HG03439 (cell line): ENCODE results near the gene DGCR6.
"Not testable (repeated sequence)": the region's sequence is repeated elsewhere in the genome, so short reads cannot be mapped to it uniquely, and the experiment has no call there.

Source experiments
- ATAC-seq: cut with Tn5 transposase; IDR thresholded peaks from one replicate; pipeline ENCODE4 v1.9.1; 2021; ENCODE audit warnings: mild to moderate bottlenecking, moderate library complexity; ENCODE audit not compliant: unreplicated experiment

The DGCR6 gene

DNA sequence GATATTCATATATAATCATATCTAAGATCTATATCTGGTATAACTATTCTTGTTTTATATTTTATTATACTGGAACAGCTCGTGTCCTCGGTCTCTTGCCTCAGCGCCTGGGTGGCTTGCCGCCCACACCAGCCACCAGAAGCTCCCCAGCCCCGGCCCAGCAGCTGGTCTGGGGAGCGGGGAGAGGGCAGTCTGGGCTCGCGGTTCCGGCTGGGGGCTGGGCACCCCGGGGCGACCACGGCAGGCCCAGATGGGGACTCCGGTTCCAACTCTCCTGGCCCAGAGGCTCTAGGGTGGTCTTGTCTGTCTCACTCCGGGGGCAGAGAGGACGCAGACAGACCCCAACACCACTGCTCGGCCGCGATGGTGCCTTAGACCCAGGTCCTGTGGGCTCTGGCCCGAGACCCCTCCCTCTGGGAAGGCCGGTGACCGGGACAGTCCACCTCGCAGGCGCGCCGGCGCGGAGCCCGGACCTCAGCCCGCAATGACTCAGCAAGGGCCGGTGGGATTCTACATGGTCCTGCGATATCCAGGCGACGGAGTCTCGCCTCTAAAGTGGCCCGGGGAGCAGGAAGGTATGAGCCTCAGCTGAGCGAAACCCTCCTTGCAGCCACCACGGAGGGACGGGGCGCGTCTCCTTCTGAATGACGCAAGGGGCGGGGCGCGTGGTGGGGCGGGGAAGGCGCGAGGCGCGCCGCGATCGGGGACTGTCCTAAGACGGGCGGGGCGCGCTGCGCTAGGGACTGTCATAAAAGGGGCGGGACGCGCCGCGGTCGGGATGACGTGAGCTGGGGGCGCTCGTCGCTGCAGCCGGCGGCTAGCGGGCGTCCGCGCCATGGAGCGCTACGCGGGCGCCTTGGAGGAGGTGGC, at the start of gene DGCR6:
Gene DGCR6, plus strand, starts transcription at position 781 of the 870 bp plus-strand sequence. Its CDS starts 55 bp downstream, at position 836.
- ATAC-seq = peak; percentile 87

DNA sequence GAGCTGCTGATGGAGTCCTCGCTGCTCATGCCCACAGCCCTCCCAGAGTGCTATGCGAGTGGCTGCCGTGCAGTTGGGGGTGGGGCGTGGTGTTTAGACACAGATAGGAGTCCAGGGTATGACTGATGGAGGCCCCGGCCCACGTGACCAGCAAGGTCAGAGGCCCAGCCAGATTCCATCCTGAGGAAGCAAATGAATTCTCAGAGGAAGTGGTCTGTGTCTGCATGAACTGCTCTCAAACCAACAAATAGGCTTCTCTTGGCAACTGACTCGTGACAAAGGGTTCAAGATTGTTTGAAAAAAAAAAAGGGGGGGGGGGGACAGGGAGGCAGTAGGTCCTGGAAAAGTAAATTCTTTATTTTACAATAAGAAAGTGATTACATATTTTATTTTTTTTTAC, 46.8 kb upstream of the DGCR6 start:
- ATAC-seq = not testable (repeated sequence)

DNA sequence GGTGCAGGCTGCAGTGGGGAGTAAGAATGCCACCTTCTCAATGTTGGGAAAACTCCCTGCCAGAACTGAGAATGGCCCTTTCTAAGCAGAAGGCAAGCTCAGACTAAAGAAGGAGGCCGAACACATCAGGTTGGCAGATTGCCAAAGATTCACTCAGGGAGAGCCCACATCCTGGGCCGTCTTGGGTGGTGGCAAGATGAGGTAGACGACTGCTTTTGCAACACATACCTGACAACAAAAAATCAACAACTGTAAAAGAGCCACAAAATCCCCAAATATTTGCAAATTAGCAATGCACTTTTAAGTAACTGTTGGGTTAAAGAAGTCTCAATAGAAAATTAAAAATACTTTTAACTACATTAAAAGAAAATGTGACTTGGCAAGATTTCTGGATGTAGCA, 24.9 kb upstream of the DGCR6 start:
- not testable (repeated sequence) for ATAC-seq

DNA sequence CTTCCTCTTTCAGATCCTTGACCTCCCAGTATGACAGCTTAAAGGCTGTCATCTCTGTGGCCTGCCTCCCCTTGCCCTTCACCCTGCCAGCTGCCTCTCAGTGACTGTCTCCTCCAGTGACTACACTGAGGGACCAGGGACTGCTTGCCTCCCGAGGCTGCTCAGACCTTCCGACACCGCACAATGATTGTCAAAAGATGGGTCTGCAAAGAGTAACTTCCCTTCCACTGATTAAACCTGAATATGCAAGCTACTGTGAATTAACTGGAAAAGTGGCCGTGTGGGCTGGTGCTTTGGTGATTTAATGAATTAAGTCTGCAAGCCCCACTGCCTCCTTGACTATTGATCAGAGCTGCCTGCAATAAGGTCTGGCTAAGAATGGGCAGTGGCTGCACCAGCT, 21.7 kb upstream of the DGCR6 start:
- not testable (repeated sequence) for ATAC-seq

DNA sequence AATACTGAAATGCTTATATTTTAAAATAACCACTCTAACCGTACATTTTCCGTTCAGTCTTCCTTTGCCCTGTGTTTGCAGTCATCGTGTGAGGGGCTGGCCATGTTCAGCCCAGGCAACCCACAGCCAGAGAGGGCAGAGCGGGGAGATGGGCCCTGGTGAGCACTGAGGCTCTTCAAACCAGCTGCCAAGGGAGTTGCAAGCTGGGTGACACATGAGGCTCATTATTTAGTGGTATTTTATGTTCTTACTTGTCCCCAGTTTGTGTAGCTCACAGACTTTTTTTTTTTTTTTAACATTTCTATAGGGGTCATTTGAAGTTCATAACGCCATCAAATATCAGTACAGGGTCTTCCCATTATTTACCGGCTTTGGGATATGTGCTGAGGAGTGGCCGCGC, 18.0 kb upstream of the DGCR6 start:
- no peak for ATAC-seq

DNA sequence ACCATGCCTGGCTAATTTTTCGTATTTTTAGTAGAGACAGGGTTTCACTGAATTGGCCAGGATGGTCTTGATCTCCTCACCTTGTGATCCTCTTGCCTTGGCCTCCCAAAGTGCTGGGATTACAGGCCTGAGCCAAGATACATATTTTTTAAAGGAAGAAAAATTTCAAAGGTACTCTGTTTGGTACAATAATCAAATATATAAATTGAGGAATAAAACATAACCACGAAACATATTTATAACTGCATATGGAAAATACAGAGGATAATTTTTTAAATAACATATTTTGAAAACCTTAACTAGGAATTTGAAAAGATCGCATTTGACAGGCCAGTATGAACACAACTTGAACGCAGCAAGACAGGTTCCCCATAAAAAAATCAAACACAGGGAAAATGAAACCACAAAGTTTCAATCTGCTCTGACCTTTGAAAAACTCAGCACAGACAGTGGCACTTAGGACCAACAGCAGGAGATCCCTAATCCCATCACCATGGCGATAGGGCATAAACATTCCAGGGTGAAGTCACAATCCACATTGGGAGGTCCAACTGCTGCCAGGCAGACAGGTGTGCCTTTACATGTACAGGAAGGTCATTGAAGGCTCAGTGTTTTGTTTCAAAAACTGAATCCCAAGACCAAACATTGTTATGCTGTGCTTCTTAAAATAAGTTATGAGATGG, 15.5 kb upstream of the DGCR6 start:
- peak; percentile 97 for ATAC-seq

DNA sequence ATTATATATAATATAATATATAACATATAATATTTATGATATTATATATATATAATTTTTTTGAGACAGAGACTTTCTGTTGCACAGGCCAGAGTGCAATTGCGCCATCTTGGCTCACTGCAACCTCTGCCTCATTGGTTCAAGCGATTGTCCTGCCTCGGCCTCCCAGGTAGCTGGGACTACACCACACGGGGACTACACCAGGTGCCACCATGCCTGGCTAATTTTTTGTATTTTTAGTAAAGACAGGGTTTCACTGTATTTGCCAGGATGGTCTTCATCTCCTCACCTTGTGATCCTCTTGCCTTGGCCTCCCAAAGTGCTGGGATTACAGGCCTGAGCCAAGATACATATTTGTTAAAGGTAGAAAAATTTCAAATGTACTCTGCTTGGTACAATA, 12.3 kb upstream of the DGCR6 start:
- not testable (repeated sequence) for ATAC-seq

DNA sequence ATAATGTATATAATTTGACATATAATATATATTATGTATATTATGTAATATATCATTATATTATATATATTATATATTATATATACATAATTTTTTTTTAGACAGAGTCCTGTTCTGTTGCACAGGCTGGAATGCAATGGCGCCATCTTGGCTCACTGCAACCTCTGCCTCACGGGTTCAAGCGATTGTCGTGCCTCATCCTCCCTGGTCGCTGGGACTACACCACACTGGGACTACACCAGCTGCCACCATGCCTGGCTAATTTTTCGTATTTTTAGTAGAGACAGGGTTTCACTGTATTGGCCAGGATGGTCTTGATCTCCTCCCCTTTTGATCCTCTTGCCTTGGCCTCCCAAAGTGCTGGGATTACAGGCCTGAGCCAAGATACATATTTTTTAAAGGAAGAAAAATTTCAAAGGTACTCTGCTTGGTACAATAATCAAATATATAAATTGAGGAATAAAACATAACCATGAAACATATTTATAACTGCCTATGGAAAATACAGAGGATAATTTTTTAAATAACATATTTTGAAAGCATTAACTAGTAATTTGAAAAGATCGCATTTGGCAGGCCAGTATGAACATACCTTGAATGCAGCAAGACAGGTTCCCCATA, 10.0 kb upstream of the DGCR6 start:
- ATAC-seq = not testable (repeated sequence)

DNA sequence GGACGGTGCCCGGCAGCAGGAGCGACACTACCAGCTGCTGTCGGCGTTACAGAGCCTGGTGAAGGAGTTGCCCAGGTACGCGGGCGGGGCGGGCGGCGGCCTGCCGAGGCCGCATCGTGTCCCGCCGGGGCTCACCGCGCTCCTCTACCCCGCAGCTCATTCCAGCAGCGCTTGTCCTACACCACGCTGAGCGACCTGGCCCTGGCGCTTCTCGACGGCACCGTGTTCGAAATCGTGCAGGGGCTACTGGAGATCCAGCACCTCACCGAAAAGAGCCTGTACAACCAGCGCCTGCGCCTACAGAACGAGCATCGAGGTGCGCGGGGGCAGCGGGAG, 258 bp downstream of the DGCR6 start:
- ATAC-seq = peak; percentile 15

DNA sequence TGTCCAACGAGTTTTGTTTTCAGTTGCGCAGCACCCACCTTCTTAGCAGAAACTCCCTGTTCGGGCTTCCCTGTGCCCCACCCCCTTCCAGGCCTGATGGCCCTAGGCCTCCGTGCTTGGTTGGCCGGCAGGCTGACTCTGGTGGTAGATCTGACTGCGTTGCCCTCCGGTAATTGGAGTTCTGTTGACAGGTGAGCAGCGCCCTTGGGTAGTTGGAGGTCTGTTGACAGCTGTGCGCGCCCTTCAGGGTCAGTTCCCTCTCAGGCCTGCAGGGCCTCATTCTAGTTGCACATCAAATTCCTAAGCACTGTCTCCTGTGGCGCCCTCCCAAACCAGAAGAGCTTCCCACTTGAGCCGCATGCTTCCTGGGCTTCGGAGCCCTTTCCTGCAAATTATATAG, 776 bp downstream of the DGCR6 start:
- ATAC-seq = no peak

DNA sequence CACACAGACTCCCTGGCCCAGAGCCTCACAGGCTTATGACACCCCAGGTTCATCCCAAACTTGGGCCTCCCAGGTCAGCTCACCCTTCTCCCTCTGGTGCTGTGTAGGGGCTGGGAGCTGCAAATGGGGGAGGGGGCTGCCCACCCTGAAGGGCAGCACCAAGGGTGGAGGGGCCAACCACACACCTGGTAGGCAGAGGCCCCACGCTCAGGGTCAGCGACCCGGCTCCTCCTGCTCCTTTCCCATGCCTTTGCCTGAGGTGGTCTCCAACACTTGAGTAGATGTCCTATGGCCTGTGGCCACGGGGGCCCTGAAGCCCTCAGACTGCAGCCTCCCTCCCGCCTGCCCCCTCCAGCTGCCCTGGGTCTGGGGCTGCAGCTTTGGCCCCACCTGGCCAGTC, 3.4 kb downstream of the DGCR6 start:
- ATAC-seq = no peak

DNA sequence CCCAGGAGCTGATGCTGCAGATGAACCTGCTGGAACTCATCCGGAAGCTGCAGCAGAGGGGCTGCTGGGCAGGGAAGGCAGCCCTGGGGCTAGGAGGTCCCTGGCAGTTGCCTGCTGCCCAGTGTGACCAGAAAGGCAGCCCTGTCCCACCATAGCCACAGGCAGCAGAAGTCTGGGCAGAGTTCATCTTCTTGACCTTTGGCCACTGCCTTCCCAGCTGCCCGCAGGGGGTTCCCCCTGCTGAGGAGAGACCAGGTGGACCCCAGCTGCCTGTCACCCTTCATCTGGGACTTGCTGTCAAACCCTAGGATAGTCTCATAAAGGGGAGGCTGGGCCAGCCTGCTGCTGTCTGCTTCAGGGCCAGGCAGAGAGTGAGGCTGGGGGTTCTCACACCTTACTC, 5.4 kb downstream of the DGCR6 start:
- ATAC-seq = not testable (repeated sequence)

DNA sequence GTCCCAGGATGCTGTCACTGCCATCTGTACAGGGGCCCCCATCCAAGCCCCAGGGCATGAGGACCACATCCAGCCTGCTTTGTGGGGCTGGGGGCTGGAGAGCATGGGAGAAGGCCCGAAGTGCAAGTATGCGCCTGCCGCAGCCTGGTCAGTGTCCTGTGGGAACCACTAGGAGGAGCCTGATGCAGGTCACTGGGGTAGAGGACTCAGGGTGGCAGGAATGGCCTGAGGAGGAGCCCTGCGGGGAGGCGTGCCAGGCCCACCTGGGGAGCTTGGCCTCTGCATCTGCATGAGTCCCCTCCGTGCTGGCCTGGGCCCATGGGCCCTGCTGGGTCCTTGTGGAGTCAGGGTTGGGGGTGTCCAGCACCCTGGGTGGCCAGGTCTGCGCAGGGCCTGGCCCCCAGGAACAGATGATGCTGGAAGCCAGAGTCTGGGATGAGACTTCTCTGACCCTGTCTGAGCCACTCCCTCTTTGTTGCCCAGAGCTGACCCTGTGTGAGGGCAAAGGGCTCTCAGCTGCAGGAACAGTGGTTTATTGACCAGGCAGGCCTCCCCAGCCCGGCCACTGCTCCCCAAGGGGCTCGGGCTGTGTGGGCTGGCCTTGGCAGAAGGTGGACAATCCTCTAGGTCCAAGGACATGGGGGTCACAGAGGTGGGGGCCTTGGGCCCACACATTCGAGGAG, 6.3 kb downstream of the DGCR6 start:
- ATAC-seq = not testable (repeated sequence)

DNA sequence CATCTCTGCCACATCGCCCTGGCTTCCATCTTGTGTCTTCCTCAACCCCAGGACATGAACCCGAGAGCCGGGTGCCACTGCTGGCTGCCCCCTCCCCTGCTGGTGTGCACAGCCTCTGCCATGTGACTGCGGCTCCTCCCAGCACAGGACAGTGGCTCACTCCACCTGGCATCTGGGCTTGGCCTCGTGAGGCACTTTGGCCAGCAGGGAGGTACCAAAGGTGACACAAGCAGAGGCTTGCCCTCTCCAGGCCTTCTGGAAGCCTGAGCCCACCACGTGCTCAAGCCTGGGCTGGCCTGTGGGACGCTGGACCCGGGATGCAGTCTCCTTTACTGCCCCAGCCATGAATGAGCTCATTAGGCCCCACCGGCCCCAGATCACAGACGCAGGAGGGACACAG, 8.4 kb downstream of the DGCR6 start:
- not testable (repeated sequence) for ATAC-seq

DNA sequence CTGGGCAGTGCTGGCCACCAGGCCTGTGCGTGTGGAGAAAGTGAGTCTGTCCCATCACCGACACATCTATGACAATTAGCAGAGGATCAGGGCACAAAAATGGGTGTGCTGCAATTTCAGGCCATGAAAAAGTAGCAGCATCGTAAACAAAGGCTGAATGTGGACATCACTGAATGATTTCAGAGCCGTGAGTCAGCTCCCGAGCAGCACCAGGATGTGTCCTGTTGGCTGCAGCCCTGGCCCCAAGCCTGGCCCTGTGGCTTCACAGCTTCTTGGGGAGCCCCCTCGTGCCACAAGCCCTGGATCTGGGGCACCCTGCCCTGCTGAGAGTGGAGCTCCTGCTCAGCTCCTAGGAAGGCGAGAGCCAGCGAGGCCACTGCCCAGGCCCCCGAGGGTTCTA, 9.4 kb downstream of the DGCR6 start:
- not testable (repeated sequence) for ATAC-seq

DNA sequence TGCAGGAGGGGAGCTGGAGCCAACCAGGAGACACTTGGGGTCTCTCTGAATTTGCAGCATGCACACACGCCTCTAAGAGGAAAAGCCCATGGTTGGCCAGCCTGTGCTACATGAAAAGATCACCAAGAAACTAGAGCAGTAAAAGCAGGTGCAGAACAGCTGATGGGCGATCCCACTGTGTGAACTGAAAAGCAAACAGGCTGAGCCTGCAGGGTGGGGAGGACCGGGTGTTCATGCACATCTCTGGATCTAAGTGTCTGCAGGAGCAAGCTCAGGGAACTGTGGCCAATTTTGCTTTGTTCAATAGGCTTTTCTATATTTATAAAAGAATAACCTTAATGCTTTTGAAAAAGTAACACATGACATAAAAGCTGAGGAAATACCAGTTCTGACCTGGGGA, 11.7 kb downstream of the DGCR6 start:
- not testable (repeated sequence) for ATAC-seq

DNA sequence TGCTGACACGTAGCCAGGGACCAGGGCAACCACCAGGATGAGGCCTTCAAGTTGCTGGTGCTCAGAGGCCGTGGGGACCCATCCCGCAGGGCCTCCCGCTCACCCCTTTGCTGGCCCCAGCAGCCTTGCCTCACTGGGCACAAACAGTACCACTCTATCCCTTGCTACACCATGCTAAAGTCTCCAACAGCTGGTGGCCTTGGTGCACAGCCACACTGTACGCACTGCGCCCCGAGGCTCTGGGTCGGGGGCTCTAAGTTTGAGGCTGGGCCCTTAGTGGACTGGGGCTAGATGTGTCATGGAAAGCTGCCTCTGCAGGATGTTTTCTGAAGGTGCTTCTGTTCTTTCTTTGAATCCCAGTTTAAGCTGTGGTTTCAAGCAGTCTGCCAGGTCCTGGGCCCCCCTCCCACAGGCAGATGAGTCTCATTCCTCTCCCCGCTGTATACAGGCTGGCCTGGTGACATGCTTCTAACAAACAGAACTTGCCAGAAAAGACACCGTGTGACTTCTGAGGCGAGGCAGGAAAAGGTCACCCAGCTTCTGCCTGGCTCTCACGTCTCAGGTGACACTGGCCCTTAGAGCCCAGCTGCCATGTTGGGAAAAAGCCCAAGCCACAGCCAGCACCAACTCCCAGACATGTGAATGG, 14.3 kb downstream of the DGCR6 start:
- not testable (repeated sequence) for ATAC-seq

DNA sequence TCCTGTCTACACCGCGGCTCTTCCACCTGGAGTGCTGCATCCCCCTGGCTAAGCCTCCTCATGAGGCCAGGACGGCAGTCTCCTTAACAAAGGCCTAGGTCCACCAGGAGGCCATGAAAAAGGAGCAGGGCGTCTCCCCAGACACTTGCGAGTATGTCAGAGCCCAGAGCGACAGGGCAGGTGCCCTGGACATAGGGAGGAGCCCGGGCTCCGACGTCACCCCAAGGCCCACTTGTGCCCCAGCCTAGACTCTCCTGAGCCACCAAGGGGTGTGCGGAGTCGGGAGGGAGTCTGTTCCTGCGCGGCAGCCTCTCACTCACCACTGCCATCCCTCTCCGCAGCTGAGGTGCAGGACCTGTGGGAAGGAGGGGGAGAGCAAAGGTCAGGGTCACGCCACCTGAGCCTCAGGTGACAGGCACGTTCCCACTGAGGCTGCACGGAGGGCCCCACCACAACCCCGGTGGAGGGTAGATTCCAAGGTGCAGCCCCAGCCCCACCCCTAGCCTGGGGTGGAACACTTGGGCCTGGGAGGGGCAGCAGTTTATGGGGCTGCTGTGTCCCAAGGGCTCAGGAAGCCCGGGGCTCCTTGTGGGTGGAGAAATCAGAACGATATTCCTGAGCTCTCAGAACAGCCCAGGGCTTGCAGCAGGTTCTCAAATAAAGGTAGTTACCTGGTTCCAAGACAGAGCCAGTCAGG, 19.4 kb downstream of the DGCR6 start:
- ATAC-seq = no peak

DNA sequence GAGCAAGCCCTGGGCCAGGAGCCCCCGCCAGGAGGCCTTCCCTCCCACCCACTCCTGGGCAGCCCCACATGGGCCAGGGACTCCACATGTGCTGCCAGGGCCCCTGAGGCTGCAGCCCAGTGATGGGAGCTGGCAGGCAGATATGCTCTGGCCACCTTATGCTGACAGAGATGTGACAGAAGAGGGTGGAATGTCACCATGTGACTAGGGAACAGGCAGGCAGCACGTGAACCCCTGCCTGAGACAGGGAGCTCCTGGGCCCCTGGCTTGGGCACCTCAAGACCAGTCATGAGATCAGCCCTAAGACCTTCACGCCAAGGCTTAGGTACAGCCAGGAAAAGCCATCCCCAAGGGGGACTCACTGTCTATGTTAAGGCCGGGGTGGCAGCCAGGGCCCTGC, 20.9 kb downstream of the DGCR6 start:
- ATAC-seq = no peak

DNA sequence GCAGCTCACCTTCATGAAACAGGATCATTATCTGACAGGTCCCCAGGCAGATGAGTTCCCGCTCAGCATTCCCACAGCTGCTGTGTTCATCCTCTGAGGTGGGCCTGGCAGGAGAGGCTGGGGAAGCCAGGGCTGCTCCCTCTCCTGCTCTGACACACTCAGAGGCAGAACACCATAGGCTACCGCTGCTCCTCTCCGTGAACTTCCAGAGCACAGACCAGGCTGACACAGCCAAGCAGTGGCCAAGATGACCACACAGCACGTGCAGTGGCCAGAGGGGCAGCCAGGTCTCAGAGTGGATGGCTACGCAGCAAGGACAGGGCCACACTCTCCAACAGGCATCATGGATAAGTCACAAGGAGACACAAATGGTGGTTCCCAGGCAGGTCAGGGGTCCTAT, 21.5 kb downstream of the DGCR6 start:
- no peak for ATAC-seq
